ENCODE data around the gene ANKRD44.
"Not testable (repeated sequence)": the region's sequence is repeated elsewhere in the genome, so short reads cannot be mapped to it uniquely, and the experiment has no call there.

ANKRD44 gene

DNA sequence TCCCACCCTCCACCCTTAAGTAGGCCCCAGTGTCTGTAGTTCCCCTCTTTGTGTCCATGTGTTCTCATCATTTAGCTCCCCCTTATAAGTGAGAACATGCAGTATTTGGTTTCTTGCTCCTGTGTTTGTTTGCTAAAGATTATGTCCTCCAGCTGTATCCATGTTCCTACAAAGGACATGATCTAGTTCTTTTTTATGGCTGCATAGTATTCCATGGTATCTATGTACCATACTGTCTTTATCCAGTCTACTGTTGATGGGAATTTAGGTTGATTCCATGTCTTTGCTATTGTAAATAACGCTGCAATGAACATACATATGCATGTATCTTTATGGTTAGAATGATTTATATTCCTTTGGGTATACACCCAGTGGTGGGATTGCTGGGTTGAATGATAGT, 233.9 kb downstream of the ANKRD44 start:
- DNase-seq (ENCODE audit: low read depth in 2 of 2): no peak

DNA sequence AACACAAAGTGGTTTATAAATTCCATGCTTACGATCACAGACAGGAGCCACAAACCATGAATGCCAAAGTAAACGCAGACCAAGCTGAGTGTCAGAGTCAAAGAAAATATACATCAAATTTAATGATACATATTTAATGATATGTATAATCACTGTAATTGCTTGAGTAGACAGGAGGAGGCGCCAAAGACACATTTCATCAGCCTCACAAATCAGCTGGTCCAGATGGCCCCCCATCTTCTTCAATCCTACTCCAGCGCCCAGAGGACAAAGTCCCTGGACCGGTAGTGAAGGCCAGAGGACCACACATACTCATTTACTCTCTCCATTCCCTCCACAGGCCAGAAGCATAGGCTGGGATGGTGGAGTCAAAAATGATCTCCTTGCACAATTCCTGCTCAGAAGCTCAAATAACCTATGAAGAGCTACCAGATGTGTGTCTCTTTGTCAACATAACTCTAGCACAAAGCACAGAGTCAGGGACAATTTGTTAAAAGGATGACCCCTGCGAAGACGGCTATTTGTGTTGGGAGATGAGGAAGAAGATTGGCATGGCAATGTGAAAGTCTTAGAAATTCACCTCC, 234.7 kb downstream of the ANKRD44 start:
- no peak for DNase-seq (ENCODE audit: low read depth in 2 of 2)

DNA sequence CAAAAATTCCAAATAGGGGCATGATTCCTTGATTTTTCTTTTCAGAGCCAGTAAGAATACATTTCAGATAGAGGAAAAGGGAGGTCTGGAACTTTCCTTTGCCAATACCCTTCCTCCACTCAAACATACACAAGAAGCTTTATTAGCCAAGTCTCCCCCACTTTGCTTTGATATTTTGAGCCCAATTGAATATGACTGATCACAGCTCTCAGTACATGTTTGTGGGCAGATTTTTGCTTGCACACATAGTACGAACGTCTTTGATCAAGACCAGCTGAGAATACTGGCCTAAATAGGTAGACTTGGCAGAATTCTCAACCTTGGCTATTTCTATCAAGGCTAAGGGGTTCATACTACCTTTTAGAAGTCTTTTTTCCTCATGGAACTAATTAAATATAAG, 235.3 kb downstream of the ANKRD44 start:
- DNase-seq (ENCODE audit: low read depth in 2 of 2): no peak

DNA sequence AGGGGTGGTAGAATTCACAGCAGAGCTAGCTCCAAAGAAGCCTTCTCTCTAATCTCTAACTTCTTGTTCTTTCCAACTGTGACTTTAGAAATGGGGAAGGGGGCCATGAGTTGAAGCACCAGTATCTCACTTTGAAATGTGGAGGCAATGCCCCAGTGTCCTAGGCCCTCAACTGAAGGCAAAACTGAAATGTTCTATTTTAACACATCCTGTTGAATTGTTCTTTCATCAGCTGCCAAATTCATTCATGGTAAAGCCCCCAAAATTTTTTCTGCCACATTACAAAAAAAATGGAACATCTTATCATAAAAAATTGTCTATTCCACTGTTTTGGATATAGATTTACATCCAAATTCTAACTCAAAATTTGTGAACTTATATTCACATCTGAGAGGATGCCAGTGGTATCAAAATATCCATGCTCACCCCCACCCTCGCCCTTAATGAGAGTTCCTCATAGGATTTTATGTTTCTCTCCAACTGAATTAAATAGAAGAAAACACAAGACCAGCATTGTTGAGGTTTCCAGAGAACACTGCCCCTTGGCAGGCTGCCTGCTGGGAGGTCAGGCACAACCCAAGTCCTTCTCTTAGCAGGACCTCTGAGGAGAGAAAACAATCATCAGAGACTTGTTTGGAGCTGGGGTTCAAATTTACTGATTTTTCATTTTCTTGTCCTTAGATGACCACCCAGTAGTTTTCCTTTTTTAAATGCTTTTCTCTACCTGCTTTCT, 236.7 kb downstream of the ANKRD44 start:
- DNase-seq (ENCODE audit: low read depth in 2 of 2): no peak

DNA sequence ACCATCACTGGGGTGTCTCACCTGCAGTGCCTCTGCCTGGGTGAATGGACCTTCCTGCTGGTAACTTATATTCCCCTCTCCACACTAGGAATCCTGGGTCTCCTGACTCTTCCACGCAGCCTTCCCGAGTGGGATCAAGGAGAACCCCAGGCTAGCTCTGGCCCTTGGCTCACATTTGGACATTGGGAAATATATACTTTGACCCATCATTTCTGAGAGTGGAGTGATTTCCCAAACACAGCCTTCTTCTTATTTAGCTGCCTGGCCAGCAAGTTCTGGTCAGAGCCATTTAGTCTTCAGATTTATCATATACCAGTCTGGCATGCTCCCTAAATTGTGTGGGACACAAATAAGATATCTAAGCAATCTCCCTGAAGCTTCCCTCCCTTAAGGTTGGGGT, 237.3 kb downstream of the ANKRD44 start:
- no peak for DNase-seq (ENCODE audit: low read depth in 2 of 2)

DNA sequence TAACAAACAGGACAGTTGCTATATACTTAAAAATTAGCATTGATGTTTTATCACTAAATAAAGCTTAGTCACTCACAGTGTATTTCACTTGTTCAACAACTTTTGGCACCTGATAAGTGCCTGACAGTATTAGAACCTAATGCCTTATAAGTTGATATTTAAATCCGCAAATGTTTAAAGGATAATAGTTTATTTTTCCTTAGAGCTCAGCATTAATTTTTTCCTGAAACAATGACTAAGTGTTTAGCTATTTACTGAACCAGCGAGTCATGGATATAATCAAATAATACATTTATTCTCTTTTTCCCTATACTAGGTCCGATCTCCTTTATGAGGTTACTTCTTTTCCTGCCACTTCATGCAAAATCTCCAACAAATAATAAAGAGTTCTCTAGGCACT, 238.0 kb downstream of the ANKRD44 start:
- DNase-seq (ENCODE audit: low read depth in 2 of 2): no peak

DNA sequence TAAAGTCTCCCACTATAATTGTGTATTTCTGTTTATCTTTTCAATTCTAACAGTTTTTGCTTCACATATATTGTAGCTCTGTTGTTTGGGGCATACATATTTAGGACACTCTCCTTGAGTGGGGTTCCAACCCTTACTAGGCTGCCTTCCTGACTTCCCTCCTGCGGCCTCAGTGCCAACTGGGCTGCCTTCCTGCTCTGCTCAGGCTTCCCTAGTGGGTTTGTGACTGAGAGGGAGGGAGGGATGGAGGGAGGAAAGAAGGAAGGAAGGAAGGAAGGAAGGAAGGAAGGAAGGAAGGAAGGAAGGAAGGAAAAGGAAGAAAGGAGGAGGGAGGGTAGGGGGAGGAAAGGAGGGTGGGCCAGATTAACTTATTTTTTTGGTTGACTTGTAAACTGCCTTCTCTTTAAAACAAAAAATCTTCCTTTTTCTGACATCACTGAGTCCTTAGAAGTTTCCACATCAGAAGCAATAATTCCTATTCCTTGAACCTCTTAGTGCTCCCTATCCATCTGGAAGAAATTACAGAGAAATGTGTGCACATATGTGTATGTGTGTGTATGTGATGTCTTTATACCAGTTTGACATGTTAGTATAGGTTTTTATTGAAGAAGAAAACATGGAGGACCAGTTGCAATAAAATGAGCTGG, 238.7 kb downstream of the ANKRD44 start:
- DNase-seq (ENCODE audit: low read depth in 2 of 2): no peak

DNA sequence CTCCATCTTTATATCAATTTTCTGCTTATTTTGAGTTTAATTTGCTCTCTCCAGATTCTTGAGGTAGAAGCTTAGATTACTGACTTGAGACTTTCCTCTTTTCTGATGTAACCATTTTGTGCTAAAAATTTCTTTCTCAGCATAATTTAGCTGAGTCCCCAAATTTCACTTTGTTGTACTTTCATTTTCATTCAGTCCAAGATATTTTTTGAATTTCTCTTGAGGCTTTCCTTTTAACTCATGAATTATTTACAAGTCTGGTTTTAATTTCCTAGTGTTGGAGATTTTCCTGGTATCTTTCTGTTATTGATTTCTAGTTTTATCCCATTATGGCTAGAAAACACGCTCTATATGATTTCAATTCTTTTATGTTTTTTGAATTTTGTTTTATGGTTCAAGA, 239.4 kb downstream of the ANKRD44 start:
- DNase-seq (ENCODE audit: low read depth in 2 of 2): no peak

DNA sequence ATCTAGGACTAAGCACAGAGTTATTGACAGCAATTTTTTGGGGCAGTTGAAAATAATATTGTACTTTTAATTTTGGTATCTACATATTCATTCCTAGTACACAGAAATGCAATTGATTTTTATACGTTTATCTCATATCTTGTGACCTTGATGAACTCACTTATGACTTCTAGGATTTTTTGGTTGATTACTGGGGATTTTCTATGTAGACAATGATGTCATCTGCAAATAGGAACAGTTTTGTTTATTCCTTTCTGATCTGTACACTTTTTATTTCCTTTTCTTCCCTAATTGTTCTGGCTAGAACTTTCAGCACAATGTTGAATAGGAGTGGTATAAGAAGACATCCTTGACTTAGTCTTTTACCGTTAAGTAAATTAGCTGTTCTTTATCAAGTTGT, 240.6 kb downstream of the ANKRD44 start:
- no peak for DNase-seq (ENCODE audit: low read depth in 2 of 2)

DNA sequence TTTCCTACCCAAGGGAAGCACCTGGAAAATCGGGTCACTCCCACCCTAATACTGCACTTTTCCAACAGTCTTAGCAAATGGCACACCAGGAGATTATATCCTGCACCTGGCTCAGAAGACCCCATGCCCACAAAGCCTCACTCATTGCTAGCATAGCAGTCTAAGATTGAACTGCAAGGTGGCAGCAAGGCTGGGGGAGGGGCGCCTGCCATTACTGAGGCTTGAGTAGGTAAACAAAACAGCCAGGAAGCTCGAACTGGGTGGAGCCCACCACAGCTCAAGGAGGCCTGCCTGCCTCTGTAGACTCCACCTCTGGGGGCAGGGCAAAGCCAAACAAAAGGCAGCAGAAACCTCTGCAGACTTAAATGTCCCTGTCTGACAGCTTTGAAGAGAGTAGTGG, 248.0 kb downstream of the ANKRD44 start:
- DNase-seq (ENCODE audit: low read depth in 2 of 2): not testable (repeated sequence)

DNA sequence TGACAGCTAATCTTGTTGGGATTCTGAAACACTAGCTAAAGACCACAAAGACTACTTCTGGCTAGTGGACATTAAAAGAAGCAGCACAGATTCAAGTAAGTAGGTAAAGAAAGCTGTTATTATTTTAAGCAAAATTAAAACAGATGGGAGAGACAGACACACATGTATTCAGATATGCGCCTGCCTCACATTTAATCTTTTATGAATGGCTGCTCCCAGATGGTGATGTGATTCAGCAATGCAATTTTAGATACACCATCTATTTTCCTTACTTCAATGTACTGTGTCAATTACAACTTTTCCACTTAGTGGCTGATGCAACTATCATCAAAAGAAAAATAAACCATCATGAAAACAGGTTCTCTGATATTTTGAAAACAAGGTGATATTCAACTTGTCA, 251.1 kb downstream of the ANKRD44 start:
- DNase-seq (ENCODE audit: low read depth in 2 of 2): no peak

DNA sequence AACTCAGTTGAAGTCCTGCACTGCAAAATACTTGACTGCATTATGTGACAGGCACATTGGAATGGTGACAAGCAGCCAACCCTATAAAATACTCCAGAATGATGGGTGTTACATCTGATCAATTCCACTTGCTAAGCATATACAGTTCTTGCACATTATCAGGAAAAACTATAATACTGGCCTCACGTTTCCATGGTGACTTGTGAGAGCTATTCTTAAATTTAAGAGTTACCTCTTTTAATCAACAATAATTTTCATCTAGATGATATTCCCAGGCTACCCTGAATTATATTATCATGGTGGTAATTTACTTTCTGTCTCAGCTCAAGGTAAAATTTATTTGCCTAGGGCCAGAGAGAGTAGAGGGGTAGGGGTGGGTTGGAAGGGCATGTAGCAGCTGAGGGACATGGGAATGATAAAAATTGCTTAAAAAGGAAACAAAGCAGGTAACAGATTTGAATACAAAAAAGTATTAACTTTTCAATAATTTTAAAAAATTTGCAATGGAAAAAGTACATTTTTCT, 251.7 kb downstream of the ANKRD44 start:
- no peak for DNase-seq (ENCODE audit: low read depth in 2 of 2)

DNA sequence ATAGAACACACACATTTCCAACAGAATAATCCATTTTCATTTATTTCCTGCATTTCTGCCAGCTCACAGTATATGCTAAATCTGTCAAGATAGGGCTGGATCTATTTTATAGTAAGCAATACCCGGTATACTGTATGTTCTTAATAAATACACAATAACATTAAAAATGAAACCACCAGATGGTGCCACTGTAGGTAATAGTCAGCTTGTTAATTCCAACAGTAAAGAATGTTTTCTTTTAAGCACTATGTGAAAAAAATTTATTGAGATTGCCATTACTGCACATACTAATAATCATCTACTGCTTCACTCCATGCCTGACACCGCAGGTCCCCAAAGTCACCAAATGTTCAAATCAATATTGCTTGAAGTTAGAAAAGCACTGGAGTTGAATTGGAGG, 252.6 kb downstream of the ANKRD44 start:
- DNase-seq (ENCODE audit: low read depth in 2 of 2): no peak

DNA sequence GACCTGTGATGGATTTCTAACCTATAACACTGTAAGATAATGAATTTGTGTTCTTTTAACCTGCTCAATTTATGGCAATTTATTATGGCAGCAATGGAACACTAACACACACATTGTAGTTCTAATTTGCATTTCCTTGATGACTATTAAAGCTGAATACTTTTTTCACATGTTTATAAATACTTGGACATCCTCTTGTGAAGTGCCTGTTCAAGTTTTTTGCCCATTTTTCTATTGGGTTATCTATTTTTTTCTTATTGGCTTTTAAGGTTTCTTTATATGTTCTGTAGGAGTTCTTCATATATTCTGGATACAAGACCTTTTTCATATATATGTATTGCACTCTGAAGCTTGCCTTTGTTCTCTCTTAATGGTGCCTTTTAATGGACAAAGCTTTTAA, 255.5 kb downstream of the ANKRD44 start:
- DNase-seq (ENCODE audit: low read depth in 2 of 2): no peak

DNA sequence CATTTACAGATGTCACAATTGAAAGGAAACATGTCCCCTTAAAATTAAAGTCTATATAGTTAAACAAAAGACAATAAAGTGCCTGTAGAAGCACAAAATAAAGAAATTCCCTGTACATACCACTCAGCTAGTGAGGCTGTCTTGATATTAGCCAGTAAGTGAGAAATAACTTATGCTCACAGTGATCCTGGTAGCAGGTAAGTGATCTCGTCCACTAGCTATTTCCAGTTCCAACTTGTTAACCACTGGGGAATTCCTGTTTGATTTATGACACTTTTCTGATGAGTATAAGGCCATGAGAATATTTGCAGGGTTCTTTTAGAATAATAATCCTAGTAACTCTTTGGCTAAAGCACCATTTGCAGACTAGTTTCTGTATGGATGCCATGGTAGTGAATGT, 256.1 kb downstream of the ANKRD44 start:
- DNase-seq (ENCODE audit: low read depth in 2 of 2): no peak

DNA sequence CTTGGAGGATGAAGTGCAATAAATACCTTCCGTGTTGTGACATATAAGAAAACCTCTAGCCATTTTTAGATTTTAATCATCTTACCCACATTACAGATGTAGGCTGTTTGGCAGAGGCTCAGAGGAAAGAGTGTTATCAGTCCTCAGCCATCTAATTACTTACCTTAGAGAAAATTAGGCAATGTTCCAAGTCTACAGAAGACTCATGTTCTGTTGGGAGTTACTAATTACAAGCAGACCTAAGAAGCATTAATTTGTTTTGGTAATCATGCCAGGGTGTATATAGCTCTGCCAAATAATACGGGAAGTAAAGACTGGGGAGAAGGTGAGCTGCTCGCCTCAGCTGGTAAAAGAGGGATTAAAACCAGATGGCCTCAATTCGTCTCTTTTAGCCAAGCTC, 258.2 kb downstream of the ANKRD44 start:
- no peak for DNase-seq (ENCODE audit: low read depth in 2 of 2)

DNA sequence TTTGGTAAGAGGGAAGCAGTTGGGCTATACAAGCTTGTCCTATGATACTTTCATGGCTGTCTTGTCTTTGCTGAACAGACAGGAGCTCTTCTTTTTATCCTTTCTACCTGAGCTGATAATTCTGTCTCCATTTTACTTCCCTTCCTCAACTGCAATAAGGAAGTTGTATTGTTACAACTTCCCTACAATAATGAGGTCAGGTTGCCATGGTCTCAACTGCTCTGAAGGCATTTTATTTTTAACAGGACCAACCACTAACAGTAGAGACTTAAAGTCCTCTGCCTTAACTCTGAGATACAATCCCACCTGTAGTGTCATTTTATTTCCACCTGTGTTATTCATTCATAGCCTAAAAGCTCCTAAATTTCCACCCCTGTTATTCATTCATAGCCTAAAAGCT, 265.5 kb downstream of the ANKRD44 start:
- DNase-seq (ENCODE audit: low read depth in 2 of 2): no peak

DNA sequence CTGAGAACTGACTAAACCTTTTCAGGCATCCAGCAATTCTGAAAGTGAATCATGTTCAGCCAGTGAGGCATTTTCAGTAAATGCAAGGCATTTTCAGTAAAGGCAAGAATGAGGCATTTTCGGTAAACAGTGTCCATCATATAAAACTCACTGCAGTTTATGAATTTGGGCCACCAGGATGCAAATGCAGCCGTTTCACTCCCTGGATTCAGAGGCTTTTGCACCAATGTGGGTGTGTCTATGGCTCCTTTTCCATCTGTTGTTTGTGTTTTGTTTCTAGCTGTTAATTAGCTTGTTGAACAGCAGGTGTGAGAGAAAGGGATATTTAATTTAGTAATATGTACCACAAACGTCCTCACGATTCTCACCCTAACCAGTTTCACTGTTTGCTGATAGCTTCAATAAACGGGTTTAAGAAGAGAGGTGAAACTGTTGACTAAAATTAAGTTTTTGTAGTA, 267.8 kb downstream of the ANKRD44 start:
- no peak for DNase-seq (ENCODE audit: low read depth in 2 of 2)

DNA sequence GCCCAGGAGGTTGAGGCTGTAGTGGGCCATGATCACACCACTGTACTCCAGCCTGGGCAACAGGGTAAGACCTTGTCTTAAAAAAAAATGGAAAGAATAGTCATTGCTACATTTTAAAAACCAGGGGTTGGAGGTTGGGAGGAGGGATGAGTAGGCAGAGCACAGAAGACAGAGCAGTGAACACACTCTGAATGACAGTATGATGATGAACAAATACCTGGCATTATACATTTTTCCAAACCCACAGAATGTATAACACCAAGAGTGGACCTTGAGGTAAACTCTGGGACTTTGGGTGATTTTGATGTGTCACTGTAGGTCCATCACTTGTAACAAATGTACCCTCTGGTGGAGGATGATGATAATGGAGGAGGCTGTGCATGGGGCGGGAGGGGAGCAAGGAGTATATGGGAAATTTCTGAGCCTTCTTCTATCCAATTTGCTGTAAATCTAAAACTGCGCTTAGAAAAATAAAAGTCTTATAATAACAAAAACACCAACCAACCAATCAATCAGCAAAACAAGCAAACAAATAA, 272.6 kb downstream of the ANKRD44 start:
- no peak for DNase-seq (ENCODE audit: low read depth in 2 of 2)

DNA sequence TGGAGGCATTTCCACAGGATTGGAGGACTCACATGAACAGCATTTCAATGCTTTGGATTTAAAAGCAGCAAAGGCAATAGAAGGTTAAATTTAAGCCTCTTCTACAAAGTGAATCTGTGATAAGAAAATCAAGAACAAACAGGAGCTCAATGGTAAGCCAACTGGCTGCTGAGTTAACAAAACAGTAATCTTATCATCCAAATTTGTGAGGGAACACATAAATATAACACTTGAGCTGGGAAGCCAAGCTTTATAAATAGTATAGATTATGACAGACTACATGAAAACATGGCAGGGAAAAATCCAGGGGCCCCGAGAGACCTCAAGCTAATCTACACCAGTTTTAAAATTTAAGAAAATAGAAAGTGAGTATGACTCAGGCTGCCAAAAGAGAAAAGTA, 275.6 kb downstream of the ANKRD44 start:
- DNase-seq (ENCODE audit: low read depth in 2 of 2): no peak

DNA sequence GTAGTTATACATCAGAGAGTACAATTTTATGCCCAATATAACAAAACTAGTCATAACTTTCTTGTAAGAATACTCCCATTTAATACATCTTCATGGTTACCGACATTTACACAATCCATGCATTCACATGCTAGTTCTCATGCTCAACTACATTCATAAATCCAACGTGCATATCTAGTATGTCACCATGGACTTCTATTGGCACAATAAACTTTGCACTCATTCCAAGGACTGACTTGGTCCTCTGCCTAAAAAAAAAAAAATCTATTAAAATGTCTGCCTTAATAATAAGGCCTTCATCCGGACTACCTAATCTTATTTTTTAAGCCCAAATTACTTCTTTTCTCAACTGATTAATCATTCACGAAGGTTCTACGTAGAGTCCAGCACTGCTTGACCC, 276.3 kb downstream of the ANKRD44 start:
- no peak for DNase-seq (ENCODE audit: low read depth in 2 of 2)

DNA sequence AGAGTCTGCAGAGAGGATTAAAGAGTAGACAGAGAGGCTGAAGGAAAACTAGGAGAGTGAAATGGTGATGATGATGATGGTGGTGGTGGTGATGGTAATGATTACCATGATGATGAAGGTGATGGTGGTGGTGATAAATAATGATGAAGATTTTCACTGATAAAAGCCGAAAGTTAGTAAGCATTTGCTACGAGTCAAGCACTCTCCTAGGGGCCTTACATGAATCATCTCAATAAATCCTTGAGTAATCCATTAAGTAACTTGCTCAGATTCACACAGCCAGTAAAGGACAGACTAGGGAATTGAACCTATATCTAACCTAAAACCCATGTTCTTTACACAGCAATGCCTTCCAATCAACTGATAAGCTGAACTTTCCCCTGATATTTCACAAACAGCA, 277.4 kb downstream of the ANKRD44 start:
- DNase-seq (ENCODE audit: low read depth in 2 of 2): no peak

DNA sequence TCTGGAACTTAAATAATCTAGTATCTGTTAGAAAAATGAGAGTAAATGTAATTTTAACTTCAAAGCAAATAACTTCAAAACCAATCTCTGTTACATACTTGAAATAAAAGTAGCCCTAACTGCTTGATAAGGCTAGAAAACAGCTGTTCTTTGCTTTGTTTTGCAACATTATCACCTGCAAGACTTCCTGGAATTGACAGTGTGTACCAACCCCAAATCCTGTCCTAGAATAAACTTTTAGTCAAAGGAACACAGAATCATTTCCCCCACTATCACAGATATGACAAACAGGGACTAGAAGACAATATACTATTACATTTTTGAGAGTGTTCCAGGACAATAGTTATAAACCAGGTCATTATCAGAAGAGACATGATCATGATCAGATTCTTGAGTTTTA, 278.8 kb downstream of the ANKRD44 start:
- DNase-seq (ENCODE audit: low read depth in 2 of 2): no peak
